HEK293T (cell line): Measurements from ENCODE around the gene GARNL3.

ENCODE experiments used
- CTCF ChIA-PET: fragments of 350-600 bp; formaldehyde crosslinking; extraction: SDS; loops from one replicate; lab custom pipeline; 2021; ENCODE audit warnings: antibody characterized with exemption, inconsistent platforms; lab: Yijun Ruan, JAX
- POLR2A ChIA-PET: fragments of 350-600 bp; formaldehyde crosslinking; extraction: SDS; loops from one replicate; lab custom pipeline; 2020; ENCODE audit warnings: antibody characterized with exemption, inconsistent platforms; lab: Yijun Ruan, JAX
- DNase-seq: peaks from one replicate; pipeline ENCODE4 v3.0.0; 2012; ENCODE audit warnings: mixed read lengths; ENCODE audit errors: extremely low spot score
- ARNT ChIP-seq: fragments of 450-650 bp; IDR thresholded peaks from 2 replicates; pipeline ENCODE4 v1.6.1; 2017; ENCODE audit warnings: mild to moderate bottlenecking
- BHLHE40 ChIP-seq: fragments of 450-650 bp; IDR thresholded peaks from 2 replicates; pipeline ENCODE4 v1.6.1; 2016; ENCODE audit warnings: mild to moderate bottlenecking, moderate library complexity, borderline replicate concordance
- CTBP1 ChIP-seq: fragments of 450-650 bp; IDR thresholded peaks from 2 replicates; pipeline ENCODE4 v1.6.1; 2016; ENCODE audit warnings: borderline replicate concordance
- ELF4 ChIP-seq: fragments of 450-650 bp; IDR thresholded peaks from 2 replicates; pipeline ENCODE4 v1.6.1; 2017; ENCODE audit warnings: antibody characterized with exemption
- FOXA1 ChIP-seq: fragments of 450-650 bp; IDR thresholded peaks from 2 replicates; pipeline ENCODE4 v1.6.1; 2016; ENCODE audit warnings: mild to moderate bottlenecking
- FOXK2 ChIP-seq: fragments of 450-650 bp; IDR thresholded peaks from 2 replicates; pipeline ENCODE4 v1.6.1; 2016; ENCODE audit warnings: mild to moderate bottlenecking
- FOXM1 ChIP-seq: fragments of 450-650 bp; IDR thresholded peaks from 2 replicates; pipeline ENCODE4 v1.6.1; 2017; ENCODE audit warnings: mild to moderate bottlenecking, borderline replicate concordance
- HDGF ChIP-seq: fragments of 450-650 bp; IDR thresholded peaks from 2 replicates; pipeline ENCODE4 v1.6.1; 2017; ENCODE audit warnings: antibody characterized with exemption, borderline replicate concordance
- L3MBTL2 ChIP-seq: fragments of 450-650 bp; conservative IDR thresholded peaks from 2 replicates; pipeline ENCODE4 v1.6.1; 2016; ENCODE audit warnings: mild to moderate bottlenecking
- LEF1 ChIP-seq: fragments of 450-650 bp; IDR thresholded peaks from 2 replicates; pipeline ENCODE4 v1.6.1; 2017; ENCODE audit warnings: mild to moderate bottlenecking, borderline replicate concordance
- NFRKB ChIP-seq: fragments of 450-650 bp; IDR thresholded peaks from 2 replicates; pipeline ENCODE4 v1.6.1; 2016; ENCODE audit warnings: mild to moderate bottlenecking, moderate library complexity
- SP1 ChIP-seq: fragments of 450-650 bp; IDR thresholded peaks from 2 replicates; pipeline ENCODE4 v1.6.1; 2017
- SUZ12 ChIP-seq: fragments of 450-650 bp; IDR thresholded peaks from 2 replicates; pipeline ENCODE4 v1.6.1; 2016; ENCODE audit warnings: mild to moderate bottlenecking
- TARDBP ChIP-seq: fragments of 450-650 bp; IDR thresholded peaks from 2 replicates; pipeline ENCODE4 v1.6.1; 2016
- ZNF384 ChIP-seq: fragments of 450-650 bp; IDR thresholded peaks from 2 replicates; pipeline ENCODE4 v1.6.1; 2016
- TF ChIP-seq, protein P1 (sequence below): fragments of 450-650 bp; IDR thresholded peaks from 2 replicates; pipeline ENCODE4 v1.6.1; 2016

GARNL3 gene

DNA sequence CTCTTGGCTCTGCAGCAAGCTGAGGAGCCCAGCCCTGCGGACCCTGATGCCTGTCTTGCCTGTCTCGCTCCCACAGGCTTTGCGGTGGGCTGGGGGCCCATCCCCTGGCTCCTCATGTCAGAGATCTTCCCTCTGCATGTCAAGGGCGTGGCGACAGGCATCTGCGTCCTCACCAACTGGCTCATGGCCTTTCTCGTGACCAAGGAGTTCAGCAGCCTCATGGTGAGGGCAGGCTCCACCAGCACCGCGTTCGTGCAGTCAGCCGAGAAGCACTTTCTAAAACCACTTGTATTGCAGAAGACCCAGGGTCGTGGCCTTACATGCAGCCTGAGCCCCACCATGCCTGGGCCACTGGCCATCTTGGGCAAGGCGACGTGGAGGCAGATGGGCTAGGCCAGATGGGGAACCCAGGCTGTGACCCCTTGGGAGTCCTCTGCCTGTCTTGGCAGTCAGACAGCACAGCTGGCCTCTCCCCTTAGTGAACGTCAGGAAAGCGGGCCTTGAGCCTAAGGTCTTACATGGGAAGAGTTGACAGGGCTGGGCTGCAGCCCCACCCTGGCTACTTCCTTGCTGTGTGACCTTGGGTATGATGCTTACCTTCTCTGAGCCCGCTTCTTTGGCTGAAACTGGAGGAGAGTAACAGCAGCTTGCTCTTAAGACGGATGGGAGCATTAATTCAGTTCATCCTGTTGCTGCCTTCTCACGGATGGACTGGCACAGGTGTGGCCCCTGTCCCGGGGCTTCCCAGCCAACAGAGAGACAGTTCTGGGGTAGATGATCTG, 141.0 kb downstream of the GARNL3 start:
- no peak for TF ChIP-seq FOXK2
- TF ChIP-seq FOXM1 = no peak
- no peak for TF ChIP-seq LEF1
- no peak for TF ChIP-seq ARNT
- no peak for TF ChIP-seq ELF4
- TF ChIP-seq L3MBTL2 = no peak
- TF ChIP-seq FOXA1 = no peak
- no peak for TF ChIP-seq SUZ12
- TF ChIP-seq BHLHE40 = no peak
- no peak for TF ChIP-seq TARDBP
- no peak for TF ChIP-seq CTBP1
- TF ChIP-seq, protein P1, sequence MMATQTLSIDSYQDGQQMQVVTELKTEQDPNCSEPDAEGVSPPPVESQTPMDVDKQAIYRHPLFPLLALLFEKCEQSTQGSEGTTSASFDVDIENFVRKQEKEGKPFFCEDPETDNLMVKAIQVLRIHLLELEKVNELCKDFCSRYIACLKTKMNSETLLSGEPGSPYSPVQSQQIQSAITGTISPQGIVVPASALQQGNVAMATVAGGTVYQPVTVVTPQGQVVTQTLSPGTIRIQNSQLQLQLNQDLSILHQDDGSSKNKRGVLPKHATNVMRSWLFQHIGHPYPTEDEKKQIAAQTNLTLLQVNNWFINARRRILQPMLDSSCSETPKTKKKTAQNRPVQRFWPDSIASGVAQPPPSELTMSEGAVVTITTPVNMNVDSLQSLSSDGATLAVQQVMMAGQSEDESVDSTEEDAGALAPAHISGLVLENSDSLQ = no peak
- no peak for TF ChIP-seq HDGF
- TF ChIP-seq ZNF384 = no peak
- no peak for DNase-seq
- ChIA-PET CTCF (no interaction called here), POLR2A (no interaction called here)

DNA sequence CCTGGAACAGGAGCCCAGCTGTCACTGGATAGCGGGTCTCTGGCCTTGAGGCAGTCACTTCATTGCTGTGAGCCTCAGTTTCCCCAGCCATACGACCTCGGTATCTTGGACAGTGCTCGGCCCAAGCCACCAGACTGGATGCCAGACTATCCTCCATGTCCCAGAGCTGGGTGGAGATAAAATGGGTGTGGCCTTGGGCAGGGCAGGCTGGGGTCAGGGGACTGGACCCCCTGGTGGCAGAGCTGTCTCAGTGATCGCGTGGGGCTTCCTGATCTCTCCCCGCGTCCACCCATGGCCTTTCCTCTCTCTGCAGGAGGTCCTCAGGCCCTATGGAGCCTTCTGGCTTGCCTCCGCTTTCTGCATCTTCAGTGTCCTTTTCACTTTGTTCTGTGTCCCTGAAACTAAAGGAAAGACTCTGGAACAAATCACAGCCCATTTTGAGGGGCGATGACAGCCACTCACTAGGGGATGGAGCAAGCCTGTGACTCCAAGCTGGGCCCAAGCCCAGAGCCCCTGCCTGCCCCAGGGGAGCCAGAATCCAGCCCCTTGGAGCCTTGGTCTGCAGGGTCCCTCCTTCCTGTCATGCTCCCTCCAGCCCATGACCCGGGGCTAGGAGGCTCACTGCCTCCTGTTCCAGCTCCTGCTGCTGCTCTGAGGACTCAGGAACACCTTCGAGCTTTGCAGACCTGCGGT, 142.4 kb downstream of the GARNL3 start:
- TF ChIP-seq FOXK2 (no peak), SP1 (no peak), FOXA1 (no peak), FOXM1 (no peak), SUZ12 (no peak), NFRKB (no peak)
- DNase-seq = no peak
- POLR2A ChIA-PET = interaction anchor here (1.0 to 1.4 kb wide), 4 partner anchors 10 to 182 kb away, joined by 3 to 4 read pairs (median 4); partner anchors contain the start of gene SLC2A8
- CTCF ChIA-PET = no interaction called here

DNA sequence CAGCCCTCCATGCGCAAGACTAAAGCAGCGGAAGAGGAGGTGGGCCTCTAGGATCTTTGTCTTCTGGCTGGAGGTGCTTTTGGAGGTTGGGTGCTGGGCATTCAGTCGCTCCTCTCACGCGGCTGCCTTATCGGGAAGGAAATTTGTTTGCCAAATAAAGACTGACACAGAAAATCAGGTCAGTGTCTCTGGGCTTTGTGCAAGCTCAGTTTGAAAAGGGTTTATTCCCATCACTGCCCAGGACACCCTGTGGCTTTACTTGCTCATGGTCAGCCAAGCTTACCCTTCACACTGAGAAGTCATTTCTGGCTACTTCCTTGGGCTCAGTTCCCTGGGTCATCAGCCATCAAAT, 142.9 kb downstream of the GARNL3 start:
- no peak for TF ChIP-seq ZNF384
- TF ChIP-seq, protein P1 = no peak
- no peak for TF ChIP-seq ELF4
- TF ChIP-seq SP1 = no peak
- TF ChIP-seq FOXA1 = no peak
- TF ChIP-seq TARDBP = no peak
- no peak for TF ChIP-seq SUZ12
- no peak for TF ChIP-seq BHLHE40
- TF ChIP-seq HDGF = no peak
- TF ChIP-seq CTBP1 = no peak
- no peak for TF ChIP-seq ARNT
- TF ChIP-seq L3MBTL2 = no peak
- no peak for TF ChIP-seq FOXM1
- TF ChIP-seq LEF1 = no peak
- TF ChIP-seq NFRKB = no peak
- no peak for TF ChIP-seq FOXK2
- ChIA-PET POLR2A (interaction anchor here (1.0 to 1.4 kb wide), 5 partner anchors 11 to 183 kb away, joined by 3 to 4 read pairs (median 4); partner anchors contain the start of genes SLC2A8 and ZNF79), CTCF (no interaction called here)
- no peak for DNase-seq

DNA sequence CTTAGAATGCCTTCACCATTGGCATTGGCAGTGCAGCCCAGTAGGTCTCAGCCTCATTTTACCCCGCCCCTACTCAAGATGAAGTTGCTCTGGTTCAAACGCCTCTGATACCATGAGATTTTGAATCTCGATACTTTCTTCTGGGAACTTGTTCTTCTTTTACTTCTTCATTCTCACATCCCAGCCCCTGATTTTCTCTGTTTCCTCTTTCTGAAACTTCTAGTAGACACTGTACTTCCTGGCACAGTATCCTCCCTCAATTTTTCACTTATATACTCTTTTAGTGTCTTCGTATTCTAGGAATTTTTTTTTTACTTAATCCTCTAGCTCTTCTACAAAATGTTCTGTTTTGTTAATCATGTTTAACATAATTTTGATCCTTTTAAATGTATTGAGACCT, 146.5 kb downstream of the GARNL3 start:
- no peak for DNase-seq
- ChIA-PET CTCF (no interaction called here), POLR2A (no interaction called here)
- TF ChIP-seq SP1 = no peak
- TF ChIP-seq LEF1 = no peak

DNA sequence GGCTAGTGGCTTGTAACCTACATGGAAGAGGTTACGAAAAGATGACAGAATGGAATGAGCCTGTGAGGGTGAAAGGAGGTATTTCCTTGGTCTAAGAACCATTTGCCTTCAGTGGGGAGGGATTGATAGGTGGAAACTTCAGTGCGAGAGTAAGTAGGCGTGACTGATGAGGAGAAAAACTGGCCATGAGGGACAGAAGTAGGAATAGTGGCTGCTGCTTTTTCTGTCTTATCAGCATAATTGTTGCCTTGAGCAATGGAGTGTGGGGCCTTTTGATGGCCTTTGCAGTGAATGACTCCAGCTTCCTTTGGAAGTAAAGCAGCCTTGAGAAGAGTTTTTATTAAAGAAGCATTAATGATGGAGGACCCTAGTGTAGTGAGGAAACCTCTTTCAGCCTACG, 150.6 kb downstream of the GARNL3 start:
- TF ChIP-seq CTBP1 (no peak), HDGF (no peak), ELF4 (no peak), ZNF384 (no peak), LEF1 (no peak), SUZ12 (no peak), ARNT (no peak), FOXA1 (no peak), SP1 (no peak), L3MBTL2 (no peak), FOXK2 (no peak), TARDBP (no peak), NFRKB (no peak)

DNA sequence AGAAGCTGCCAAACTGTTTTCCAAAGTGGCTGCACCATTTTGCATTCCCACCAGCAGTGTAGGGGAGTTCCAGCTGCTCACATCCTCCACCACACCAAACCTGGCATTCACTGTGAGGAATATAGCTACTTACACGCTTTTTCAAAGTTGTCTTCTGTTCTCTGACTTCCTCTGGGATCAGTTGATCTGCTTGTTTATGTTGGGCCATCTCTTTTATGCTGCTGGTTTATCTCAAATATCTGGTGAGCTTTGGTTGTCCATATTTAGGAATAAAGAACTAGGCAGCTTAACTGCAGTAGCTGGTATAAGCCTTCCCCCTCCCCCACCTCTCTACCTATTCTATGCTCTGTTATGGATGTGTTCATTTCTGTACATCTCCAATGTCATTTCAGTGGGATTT, 151.1 kb downstream of the GARNL3 start:
- POLR2A ChIA-PET = interaction anchor here (0.8 to 1.4 kb wide), 2 partner anchors 8 to 19 kb away, joined by 3 to 8 read pairs; partner anchors contain the start of genes SLC2A8 and ZNF79
- DNase-seq = no peak
- CTCF ChIA-PET = no interaction called here
- no peak for TF ChIP-seq TARDBP
- TF ChIP-seq FOXA1 = no peak
- no peak for TF ChIP-seq NFRKB
- no peak for TF ChIP-seq FOXK2
- no peak for TF ChIP-seq ELF4
- TF ChIP-seq SUZ12 = no peak
- TF ChIP-seq BHLHE40 = no peak
- no peak for TF ChIP-seq LEF1
- TF ChIP-seq FOXM1 = no peak
- no peak for TF ChIP-seq ZNF384
- TF ChIP-seq L3MBTL2 = no peak
- no peak for TF ChIP-seq ARNT
- TF ChIP-seq, protein P1 = no peak
- no peak for TF ChIP-seq CTBP1
- TF ChIP-seq HDGF = no peak
- no peak for TF ChIP-seq SP1

More for the DNA sequence above, 150.6 kb downstream of the GARNL3 start:
- DNase-seq = no peak
- CTCF ChIA-PET = no interaction called here
- POLR2A ChIA-PET = interaction anchor here (0.8 to 1.4 kb wide), 2 partner anchors 9 to 18 kb away, joined by 3 to 8 read pairs; partner anchors contain the start of genes SLC2A8 and ZNF79
